Stimulated activated CD4-positive, alpha-beta T cell treated with anti-CD3 and anti-CD28 coated beads, Interleukin-15, amount 100 ng/mL, for 1 hour (primary cell): Measurements from ENCODE around the gene DNER.
"Not testable (repeated sequence)": the region's sequence is repeated elsewhere in the genome, so short reads cannot be mapped to it uniquely, and the experiment has no call there.

ENCODE experiments used
- DNase-seq, 2 donors: peaks; one replicate each; pipeline ENCODE4 v3.0.0-alpha.2; 2020; ENCODE audit warnings: low read depth in 1 of 2, low spot score in 1 of 2

The DNER gene

GRCh38 chr2:229506699-229507098, 207.7 kb downstream of the DNER start:
- not testable (repeated sequence) for DNase-seq

GRCh38 chr2:229501051-229501794, 213.1 kb downstream of the DNER start:
- no peak for DNase-seq

- no peak for DNase-seq
Observed at GRCh38 chr2:229492034-229492433, 222.3 kb downstream of the DNER start.

GRCh38 chr2:229490167-229490566, 224.2 kb downstream of the DNER start:
- no peak for DNase-seq

GRCh38 chr2:229489016-229489415, 225.3 kb downstream of the DNER start:
- no peak for DNase-seq

GRCh38 chr2:229488232-229488631, 226.1 kb downstream of the DNER start:
- no peak for DNase-seq

- DNase-seq: no peak
Observed at GRCh38 chr2:229486673-229487072, 227.7 kb downstream of the DNER start.

GRCh38 chr2:229485857-229486256, 228.5 kb downstream of the DNER start:
- no peak for DNase-seq

GRCh38 chr2:229477269-229477755, 237.0 kb downstream of the DNER start:
- no peak for DNase-seq

GRCh38 chr2:229475778-229476177, 238.6 kb downstream of the DNER start:
- no peak for DNase-seq

- DNase-seq: no peak
Observed at GRCh38 chr2:229474125-229474524, 240.2 kb downstream of the DNER start.

GRCh38 chr2:229470781-229471180, 243.6 kb downstream of the DNER start:
- no peak for DNase-seq

GRCh38 chr2:229467783-229468182, 246.6 kb downstream of the DNER start:
- no peak for DNase-seq

- no peak for DNase-seq
Observed at GRCh38 chr2:229463841-229464346, 250.5 kb downstream of the DNER start.

GRCh38 chr2:229462112-229462511, 252.2 kb downstream of the DNER start:
- DNase-seq: no peak

- DNase-seq: no peak
Observed at GRCh38 chr2:229456091-229456490, 258.3 kb downstream of the DNER start.

GRCh38 chr2:229454934-229455631, 259.3 kb downstream of the DNER start:
- no peak for DNase-seq

GRCh38 chr2:229453230-229453629, 261.1 kb downstream of the DNER start:
- DNase-seq: no peak

GRCh38 chr2:229451852-229452251, 262.5 kb downstream of the DNER start:
- no peak for DNase-seq

- DNase-seq: no peak
Observed at GRCh38 chr2:229447227-229447626, 267.1 kb downstream of the DNER start.

GRCh38 chr2:229446350-229446749, 268.0 kb downstream of the DNER start:
- no peak for DNase-seq

GRCh38 chr2:229445501-229446211, 268.7 kb downstream of the DNER start:
- DNase-seq: no peak
